ENCODE measurements around the gene MAP4K3.

DNA sequence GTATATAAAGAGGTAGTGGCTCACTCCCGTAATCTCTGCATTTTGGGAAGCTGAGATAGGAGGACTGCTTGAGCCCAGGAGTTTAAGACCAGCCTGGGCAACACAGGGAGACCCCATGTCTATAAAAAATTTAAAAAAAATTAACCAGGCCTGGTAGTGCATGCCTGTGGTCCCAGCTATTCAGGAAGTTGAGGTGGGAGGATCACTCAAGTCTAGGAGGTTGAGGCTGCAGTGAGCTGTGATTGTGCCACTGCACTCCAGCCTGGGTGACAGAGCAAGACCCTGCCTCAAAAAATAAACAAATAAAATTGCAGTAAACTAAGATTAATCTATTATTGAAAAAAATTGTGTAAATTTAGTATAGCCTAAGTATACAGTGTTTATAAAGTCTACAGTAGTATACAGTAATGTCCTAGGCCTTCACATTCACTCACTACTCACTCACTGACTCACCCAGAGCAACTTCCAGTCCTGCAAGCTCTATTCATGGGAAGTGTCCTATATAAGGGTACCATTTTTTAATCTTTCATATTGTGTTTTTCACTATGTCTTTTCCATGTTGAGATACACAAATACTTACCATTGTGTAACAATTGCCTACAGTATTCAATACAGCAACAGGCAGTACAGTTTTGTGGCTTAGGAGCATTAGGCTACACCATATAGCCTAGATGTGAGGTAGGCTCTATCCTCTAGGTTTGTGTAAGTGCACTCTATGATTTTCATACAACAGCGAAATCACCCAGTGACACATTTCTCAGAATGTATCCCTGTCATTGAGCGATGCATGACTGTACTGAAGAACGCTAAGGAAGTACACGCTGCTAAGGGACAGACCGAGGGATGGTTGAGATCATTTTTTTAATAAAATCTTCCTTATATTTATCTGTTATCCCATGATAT lies 10.4 kb upstream of the MAP4K3 start:
- TF ChIP-seq POLR2A (IDR thresholded peaks at IDR 0.05), result no peak
- TF ChIP-seq, protein P1, sequence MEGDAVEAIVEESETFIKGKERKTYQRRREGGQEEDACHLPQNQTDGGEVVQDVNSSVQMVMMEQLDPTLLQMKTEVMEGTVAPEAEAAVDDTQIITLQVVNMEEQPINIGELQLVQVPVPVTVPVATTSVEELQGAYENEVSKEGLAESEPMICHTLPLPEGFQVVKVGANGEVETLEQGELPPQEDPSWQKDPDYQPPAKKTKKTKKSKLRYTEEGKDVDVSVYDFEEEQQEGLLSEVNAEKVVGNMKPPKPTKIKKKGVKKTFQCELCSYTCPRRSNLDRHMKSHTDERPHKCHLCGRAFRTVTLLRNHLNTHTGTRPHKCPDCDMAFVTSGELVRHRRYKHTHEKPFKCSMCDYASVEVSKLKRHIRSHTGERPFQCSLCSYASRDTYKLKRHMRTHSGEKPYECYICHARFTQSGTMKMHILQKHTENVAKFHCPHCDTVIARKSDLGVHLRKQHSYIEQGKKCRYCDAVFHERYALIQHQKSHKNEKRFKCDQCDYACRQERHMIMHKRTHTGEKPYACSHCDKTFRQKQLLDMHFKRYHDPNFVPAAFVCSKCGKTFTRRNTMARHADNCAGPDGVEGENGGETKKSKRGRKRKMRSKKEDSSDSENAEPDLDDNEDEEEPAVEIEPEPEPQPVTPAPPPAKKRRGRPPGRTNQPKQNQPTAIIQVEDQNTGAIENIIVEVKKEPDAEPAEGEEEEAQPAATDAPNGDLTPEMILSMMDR (IDR thresholded peaks at IDR 0.05), result no peak
